Measurements from ENCODE around the gene RPS21. TPM values are rescaled to one million over a fixed set of nuclear protein-coding genes. Genes with fewer than 3 reads are reported as not detected.

RPS21 gene
- total and polyA plus RNA-seq, 2 of the 13 experiments (the other 11 are each of a cell fraction or from before 2014, with no cell fraction given), result 2,647 to 11,063 TPM

- TF ChIP-seq FLYWCH1 (CRISPR knock-in tag; IDR thresholded peaks at IDR 0.05), result 0 out of 2 replicates have a peak, but pooled peaks have one; percentile 11
- TF ChIP-seq SRSF9 (IDR thresholded peaks at IDR 0.05; ENCODE audit: borderline replicate concordance, insufficient read depth, low read depth, low read length, poor library complexity, severe bottlenecking), result no peak
- no peak for TF ChIP-seq PTBP1 (IDR thresholded peaks at IDR 0.05; ENCODE audit: low read depth, low read length, poor library complexity, severe bottlenecking)
- no peak for TF ChIP-seq RAD51 (IDR thresholded peaks at IDR 0.05; ENCODE audit: borderline replicate concordance)
- TF ChIP-seq SETDB1 (CRISPR knock-in tag; IDR thresholded peaks at IDR 0.05; ENCODE audit: borderline replicate concordance), result no peak
- TF ChIP-seq SSRP1 (CRISPR knock-in tag; IDR thresholded peaks at IDR 0.05), result peak; percentile 80
- TF ChIP-seq, protein P1, sequence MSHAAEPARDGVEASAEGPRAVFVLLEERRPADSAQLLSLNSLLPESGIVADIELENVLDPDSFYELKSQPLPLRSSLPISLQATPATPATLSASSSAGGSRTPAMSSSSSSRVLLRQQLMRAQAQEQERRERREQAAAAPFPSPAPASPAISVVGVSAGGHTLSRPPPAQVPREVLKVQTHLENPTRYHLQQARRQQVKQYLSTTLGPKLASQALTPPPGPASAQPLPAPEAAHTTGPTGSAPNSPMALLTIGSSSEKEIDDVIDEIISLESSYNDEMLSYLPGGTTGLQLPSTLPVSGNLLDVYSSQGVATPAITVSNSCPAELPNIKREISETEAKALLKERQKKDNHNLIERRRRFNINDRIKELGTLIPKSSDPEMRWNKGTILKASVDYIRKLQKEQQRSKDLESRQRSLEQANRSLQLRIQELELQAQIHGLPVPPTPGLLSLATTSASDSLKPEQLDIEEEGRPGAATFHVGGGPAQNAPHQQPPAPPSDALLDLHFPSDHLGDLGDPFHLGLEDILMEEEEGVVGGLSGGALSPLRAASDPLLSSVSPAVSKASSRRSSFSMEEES (CRISPR knock-in tag; IDR thresholded peaks at IDR 0.05), result no peak
- no peak for TF ChIP-seq DMAP1 (CRISPR knock-in tag; IDR thresholded peaks at IDR 0.05)
- TF ChIP-seq ZNF737 (CRISPR knock-in tag; IDR thresholded peaks at IDR 0.05; ENCODE audit: borderline replicate concordance), result 0 out of 2 replicates have a peak, but pooled peaks have one; percentile 23
- TF ChIP-seq ZNF839 (CRISPR knock-in tag; IDR thresholded peaks at IDR 0.05; ENCODE audit: borderline replicate concordance), result no peak; the same call in 1 of the 2 replicates
- TF ChIP-seq, protein P2, sequence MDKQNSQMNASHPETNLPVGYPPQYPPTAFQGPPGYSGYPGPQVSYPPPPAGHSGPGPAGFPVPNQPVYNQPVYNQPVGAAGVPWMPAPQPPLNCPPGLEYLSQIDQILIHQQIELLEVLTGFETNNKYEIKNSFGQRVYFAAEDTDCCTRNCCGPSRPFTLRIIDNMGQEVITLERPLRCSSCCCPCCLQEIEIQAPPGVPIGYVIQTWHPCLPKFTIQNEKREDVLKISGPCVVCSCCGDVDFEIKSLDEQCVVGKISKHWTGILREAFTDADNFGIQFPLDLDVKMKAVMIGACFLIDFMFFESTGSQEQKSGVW (CRISPR knock-in tag; IDR thresholded peaks at IDR 0.05; ENCODE audit: borderline replicate concordance), result no peak
- peak; percentile 48 for TF ChIP-seq ZMYM4 (CRISPR knock-in tag; IDR thresholded peaks at IDR 0.05)
- TF ChIP-seq, protein P3, sequence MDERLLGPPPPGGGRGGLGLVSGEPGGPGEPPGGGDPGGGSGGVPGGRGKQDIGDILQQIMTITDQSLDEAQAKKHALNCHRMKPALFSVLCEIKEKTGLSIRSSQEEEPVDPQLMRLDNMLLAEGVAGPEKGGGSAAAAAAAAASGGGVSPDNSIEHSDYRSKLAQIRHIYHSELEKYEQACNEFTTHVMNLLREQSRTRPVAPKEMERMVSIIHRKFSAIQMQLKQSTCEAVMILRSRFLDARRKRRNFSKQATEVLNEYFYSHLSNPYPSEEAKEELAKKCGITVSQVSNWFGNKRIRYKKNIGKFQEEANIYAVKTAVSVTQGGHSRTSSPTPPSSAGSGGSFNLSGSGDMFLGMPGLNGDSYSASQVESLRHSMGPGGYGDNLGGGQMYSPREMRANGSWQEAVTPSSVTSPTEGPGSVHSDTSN (CRISPR knock-in tag; IDR thresholded peaks at IDR 0.05), result peak; percentile 31; the same call in 1 of the 2 replicates
- no peak for TF ChIP-seq MXD3 (CRISPR knock-in tag; IDR thresholded peaks at IDR 0.05)
- no peak for TF ChIP-seq ZNF512B (CRISPR knock-in tag; IDR thresholded peaks at IDR 0.05; ENCODE audit: borderline replicate concordance)
These were observed 16.6 kb upstream of the RPS21 start (continued) for GRCh38 chr20:62370115-62370806.

Measured in HepG2 (cell line).